GM12891 (cell line): Measurements from ENCODE around the gene TRABD2B.

Experiments
- POLR2A ChIP-seq: IDR thresholded peaks from 2 replicates; pipeline ENCODE4 v1.6.1; 2011; ENCODE audit warnings: low read depth, low read length, control low read depth
- POLR2AphosphoS5 ChIP-seq: IDR thresholded peaks from 2 replicates; pipeline ENCODE4 v1.6.1; 2011; ENCODE audit warnings: low read depth, low read length, control low read depth
- SPI1 ChIP-seq: IDR thresholded peaks from 2 replicates; pipeline ENCODE4 v1.6.1; 2011; ENCODE audit warnings: low read depth, low read length, control low read depth
- TAF1 ChIP-seq: IDR thresholded peaks from 2 replicates; pipeline ENCODE4 v1.6.1; 2011; ENCODE audit warnings: low read depth, low read length, control low read depth

DNA sequence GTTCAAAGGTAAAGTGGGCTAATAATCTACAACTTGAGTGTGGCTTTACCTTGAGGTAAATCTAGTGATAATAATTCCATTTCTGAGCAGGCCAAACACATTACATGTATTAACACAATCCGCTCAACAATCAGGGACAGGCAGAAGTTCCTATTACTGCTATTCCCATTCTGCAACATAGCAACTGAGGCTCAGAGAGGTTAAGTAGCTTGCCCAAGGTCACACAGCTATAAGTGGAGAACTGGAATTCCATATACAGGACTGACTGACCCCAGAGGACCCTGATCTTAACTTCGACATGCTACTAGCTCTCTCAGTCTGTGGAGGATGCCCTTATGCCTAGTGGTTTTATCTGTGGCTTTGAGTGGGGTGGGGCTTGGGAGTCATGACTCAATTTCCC lies 110.1 kb downstream of the TRABD2B start:
- TF ChIP-seq POLR2A (no peak), SPI1 (no peak), POLR2AphosphoS5 (no peak), TAF1 (no peak)
